GM18519 (cell line): ENCODE measurements around the gene MROH7.

Experiments used
- ATAC-seq: cut with Tn5 transposase; IDR thresholded peaks from one replicate; pipeline ENCODE4 v1.9.1; 2021; ENCODE audit warnings: mild to moderate bottlenecking, moderate library complexity; ENCODE audit not compliant: unreplicated experiment, low FRiP score

The MROH7 gene

DNA sequence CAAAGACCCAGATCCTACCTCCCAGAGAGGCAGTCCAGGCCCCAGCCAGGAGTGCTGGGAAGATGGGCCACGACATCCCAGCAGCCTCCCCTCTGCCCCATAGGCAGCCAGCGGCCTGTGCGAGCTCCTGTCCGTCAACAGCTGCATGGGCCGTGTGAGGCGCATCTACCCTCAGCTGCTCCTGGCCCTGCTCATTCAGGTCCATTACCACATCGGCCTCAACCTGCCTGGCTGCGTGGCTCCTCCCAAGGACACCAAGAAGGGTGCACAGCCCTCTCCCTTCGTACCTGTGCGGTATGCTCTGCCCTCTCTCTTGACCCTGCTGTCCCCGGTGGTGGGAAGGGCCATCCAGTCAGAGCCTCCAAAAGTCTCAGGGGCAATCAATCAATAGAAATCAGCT lies 44.6 kb downstream of the MROH7 start:
- no peak for ATAC-seq

DNA sequence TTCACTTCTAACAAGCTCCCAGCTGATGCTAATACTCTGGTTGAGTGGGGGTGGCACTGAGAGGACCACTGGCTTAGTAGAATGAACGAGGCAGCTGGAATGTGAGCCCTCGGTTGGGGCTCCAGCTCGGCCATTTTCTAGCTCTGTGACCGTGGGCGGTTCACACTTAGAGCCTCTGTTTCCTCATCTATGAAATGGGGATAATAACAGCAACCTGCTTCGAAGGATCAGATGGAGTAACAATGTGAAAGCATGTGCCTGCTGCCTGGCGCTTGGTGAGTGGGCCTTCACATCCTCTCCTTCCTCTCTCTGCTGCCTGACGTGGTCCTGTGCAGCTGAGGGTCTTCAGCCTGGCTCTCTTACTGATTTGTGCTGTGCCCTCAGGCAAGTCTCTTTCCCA lies 53.2 kb downstream of the MROH7 start:
- ATAC-seq, result no peak

GRCh38 chr1:54695221-54695620 lies 53.6 kb downstream of the MROH7 start:
- no peak for ATAC-seq

DNA sequence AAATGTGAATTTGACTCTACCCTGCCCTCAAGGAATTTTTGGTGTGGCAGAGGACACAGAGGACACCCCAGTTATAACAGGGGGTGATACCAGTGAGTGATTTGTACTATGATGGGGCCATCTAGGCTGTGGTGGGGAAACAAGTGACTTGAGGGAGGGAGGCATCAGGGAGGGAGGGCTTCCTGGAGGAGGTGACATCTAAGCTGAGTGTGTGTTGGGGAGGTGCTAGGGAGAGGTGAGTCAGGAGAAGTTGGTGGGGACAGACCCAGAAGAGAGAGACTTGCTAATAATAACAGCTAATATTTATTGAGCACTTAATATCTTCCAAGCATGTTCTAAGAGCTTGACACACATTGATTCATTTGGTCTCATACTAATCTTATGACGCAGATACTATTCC lies 54.2 kb downstream of the MROH7 start:
- ATAC-seq, result no peak

- ATAC-seq, result no peak
Measured at GRCh38 chr1:54696262-54696661, 54.7 kb downstream of the MROH7 start.

DNA sequence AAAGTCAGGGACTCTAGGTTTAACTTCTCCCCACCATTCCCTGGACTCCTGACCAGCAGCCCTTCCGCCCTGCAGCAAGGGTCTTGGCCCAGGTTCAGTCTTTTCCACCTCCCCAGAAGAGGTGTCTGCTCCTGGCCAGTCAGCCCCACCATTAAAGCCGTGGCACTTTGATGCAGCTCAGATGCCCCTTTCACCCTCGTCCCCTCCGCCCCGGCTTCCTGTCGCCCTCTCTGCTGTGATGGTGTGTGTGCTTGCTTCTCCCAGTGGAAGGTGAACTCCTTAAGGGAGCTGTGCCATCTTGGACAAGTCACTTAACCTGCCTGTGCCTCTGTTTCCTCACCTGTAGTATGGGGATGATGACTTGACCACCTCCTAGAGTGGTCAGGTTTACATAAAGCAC lies 56.3 kb downstream of the MROH7 start:
- no peak for ATAC-seq

- no peak for ATAC-seq
Measured at GRCh38 chr1:54698346-54698745, 56.8 kb downstream of the MROH7 start.

- ATAC-seq, result no peak
Measured at GRCh38 chr1:54699936-54700525, 58.4 kb downstream of the MROH7 start.

GRCh38 chr1:54701066-54701465 lies 59.5 kb downstream of the MROH7 start:
- ATAC-seq, result no peak

DNA sequence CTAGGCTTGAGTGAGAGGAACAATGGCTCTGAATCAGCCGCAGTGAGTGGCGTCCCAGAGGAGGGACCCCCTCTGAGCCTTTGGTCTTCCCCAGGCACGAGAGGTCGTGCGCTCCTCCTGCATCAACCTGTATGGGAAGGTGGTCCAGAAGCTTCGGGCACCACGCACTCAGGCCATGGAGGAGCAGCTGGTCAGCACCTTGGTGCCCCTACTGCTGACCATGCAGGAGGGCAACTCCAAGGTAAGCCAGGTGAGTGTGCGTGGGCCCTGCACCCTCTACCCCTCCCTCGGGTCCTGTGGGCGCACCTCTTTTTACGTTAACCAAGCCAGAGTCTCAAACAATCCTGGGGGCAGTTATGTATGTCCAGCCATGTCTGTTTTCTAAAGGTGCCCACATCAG lies 60.4 kb downstream of the MROH7 start:
- no peak for ATAC-seq

- ATAC-seq, result no peak
Measured at GRCh38 chr1:54703471-54703870, 61.9 kb downstream of the MROH7 start.

DNA sequence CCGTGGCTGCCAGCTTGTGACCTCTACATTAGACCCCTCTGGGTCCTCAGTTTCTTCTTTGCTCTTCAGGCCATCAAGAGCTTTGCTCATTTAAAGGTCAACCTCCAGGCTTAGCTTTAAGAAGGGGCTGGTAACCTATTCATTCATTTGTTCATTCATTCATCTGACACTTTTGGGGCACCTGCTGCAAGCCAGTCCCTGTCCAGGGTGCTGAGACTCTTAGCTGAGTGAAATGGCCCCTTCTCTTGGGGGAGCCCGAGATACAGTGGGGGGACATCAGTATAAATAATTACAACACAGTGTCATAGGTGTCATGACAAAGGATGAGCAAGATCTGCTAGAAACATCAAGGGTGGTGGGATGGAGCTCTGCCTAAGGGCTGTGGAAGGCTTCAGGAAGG lies 63.6 kb downstream of the MROH7 start:
- ATAC-seq, result no peak

DNA sequence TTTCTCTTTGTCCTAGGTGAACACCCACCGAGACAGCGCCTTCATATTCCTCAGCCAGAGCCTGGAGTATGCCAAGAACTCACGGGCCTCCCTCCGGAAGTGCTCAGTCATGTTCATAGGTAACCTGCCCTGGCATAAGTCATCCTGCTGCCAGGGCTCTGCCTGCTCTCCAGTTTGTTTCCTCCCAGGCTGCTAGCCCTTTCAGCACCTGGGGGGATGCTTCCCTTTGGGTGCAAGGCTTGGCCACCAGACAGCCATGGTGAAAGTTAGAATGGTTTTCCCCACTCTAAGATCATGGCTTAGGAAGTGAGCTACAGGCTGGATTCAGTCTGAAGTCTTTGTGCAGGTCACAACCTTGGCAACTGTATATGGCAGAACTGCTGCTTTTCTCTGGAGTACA lies 64.8 kb downstream of the MROH7 start:
- ATAC-seq, result no peak

GRCh38 chr1:54708385-54708784 lies 66.8 kb downstream of the MROH7 start:
- ATAC-seq, result no peak

DNA sequence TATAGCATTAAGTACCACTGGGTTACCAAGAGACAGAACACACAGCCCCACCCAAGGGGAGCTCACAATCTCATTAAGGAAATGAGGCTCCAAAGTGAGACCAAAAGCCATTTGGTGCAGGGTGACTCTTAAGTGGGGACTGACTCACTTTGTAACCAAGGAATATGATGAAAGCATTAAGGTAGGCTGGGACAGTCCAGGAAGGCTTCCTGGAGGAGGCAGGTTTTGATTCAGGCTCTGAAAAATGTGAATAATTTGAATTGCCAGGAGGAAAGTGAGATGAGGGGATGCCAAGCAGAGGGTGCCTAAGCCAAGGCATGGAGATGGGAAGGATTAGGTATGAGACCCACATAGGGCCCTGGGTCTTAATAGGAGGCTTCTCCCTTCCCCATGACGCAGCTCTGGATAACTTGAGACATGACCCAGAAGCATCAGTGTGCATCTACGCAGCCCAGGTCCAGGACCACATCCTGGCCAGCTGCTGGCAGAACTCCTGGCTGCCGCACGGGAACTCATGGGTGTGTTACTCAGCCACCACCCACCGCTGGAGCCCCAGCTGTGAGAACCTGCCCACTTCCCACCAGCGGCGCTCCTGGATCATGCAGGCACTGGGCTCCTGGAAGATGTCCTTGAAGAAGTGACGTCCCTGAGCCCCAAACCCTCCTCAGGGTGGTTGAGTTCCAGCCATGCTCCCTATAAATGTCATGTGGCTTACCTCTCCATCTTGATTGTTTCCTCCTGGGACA lies 68.1 kb downstream of the MROH7 start:
- no peak for ATAC-seq

- ATAC-seq, result no peak
Measured at GRCh38 chr1:54710434-54710833, 68.8 kb downstream of the MROH7 start.

DNA sequence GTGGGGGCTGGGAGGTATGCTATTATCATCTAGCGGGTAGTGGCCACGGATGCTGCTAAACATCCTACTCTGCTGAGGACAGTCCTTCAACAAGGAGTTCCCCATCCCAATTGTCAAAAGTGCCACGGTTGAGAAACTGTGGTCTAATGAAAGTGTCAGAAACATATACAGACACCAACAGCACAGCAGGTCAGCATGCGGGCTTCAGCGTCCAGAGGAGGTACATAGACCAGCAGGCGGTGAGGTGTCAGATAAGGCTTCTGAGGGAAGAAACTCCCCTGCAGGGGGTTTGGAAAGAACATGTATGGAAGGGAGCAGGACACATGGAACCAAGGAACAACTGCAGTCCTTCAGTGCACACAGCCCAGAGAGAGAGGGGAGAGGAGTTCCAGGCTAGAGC lies 69.3 kb downstream of the MROH7 start:
- ATAC-seq, result no peak

GRCh38 chr1:54711536-54711935 lies 70.0 kb downstream of the MROH7 start:
- no peak for ATAC-seq

DNA sequence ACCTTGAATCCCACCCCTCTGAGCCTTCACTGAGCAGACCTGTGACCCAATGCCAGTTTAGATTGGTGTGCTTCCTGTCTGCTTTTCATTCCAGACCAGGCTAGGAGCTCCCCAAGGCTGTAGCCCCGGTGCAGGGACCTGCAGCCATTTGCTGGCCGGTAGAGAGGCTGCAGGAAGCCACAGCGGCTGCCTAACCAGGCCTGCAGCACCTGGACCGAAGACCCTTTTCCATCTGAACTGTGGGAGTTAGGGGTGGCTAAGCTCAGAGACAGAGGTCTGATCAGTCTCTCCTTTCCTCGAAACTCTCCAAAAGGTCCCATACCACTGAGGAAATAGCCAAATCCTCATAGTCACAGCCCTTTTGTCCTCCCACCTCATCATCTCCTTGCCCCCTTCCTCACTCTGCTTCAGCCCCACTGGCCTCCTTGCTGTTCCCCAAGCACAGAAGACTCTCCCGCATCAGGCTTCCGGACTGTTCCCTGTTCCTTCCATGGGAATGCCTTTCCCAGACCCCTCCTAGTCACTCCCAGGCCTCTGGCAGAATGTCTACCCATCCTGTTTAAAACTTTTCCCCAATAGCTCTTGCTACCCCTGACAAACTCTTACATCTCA lies 73.4 kb downstream of the MROH7 start:
- ATAC-seq, result no peak

GRCh38 chr1:54715493-54716298 lies 74.1 kb downstream of the MROH7 start, which contains the start of gene TTC4:
Gene TTC4, plus strand, starts transcription at chr1:54715861. Its CDS starts 48 bp downstream, at chr1:54715909.
- peak; percentile 89 for ATAC-seq
